Astrocyte (in vitro differentiated cells and primary cell): ENCODE results near the gene COBL. TPM values are rescaled to one million over a fixed set of nuclear protein-coding genes. Genes with fewer than 3 reads are reported as not detected.
A peak's percentile ranks its signal among the peaks of the same experiment; 100 is the strongest.

Experiments
- DNase-seq: peaks from one replicate; pipeline ENCODE4 v3.0.0-alpha.2; 2010; ENCODE audit warnings: low read depth
- FAIRE-seq: peaks from 2 replicates; lab custom pipeline; 2011; peaks lifted over from hg19 to GRCh38; lab: Jason Lieb, UNC
- H2AFZ ChIP-seq: 2 replicates; pipeline ENCODE4 v1.6.0; 2012; ENCODE audit warnings: low read depth, low read length, inconsistent platforms
- H3K27ac ChIP-seq: 2 replicates; pipeline ENCODE4 v1.5.1; 2011; ENCODE audit warnings: low read depth, low read length, inconsistent platforms
- H3K27me3 ChIP-seq: 2 replicates; pipeline ENCODE4 v1.6.0; 2011; ENCODE audit warnings: low read length, inconsistent platforms; ENCODE audit not compliant: insufficient read depth
- H3K36me3 ChIP-seq: 2 replicates; pipeline ENCODE4 v1.5.1; 2011; ENCODE audit warnings: low read length, inconsistent platforms; ENCODE audit not compliant: insufficient read depth
- H3K4me1 ChIP-seq: 2 replicates; pipeline ENCODE4 v1.5.1; 2011; ENCODE audit warnings: low read length, inconsistent platforms; ENCODE audit not compliant: insufficient read depth
- H3K4me2 ChIP-seq: 2 replicates; pipeline ENCODE4 v1.6.0; 2012; ENCODE audit warnings: low read length, inconsistent platforms
- H3K4me3 ChIP-seq: 2 replicates; pipeline ENCODE4 v1.5.1; 2011; ENCODE audit warnings: low read depth, mild to moderate bottlenecking, low read length, inconsistent platforms; ENCODE audit not compliant: insufficient read depth
- H3K79me2 ChIP-seq: 2 replicates; pipeline ENCODE4 v1.6.0; 2012; ENCODE audit warnings: mild to moderate bottlenecking, low read length, inconsistent platforms; ENCODE audit not compliant: insufficient read depth
- H3K9ac ChIP-seq: 2 replicates; pipeline ENCODE4 v1.6.0; 2012; ENCODE audit warnings: mild to moderate bottlenecking, low read length, inconsistent platforms
- H3K9me3 ChIP-seq: 2 replicates; pipeline ENCODE4 v1.5.1; 2012; ENCODE audit warnings: low read depth, mild to moderate bottlenecking, low read length, inconsistent platforms; ENCODE audit not compliant: insufficient read depth
- H4K20me1 ChIP-seq: 2 replicates; pipeline ENCODE4 v1.6.0; 2012; ENCODE audit warnings: low read length, inconsistent platforms; ENCODE audit not compliant: insufficient read depth
- H3K27ac Mint-ChIP-seq: one replicate; pipeline ENCODE4 v1.8.0; 2021; ENCODE audit warnings: mild to moderate bottlenecking, mixed read lengths; ENCODE audit not compliant: unreplicated experiment
- H3K27me3 Mint-ChIP-seq: one replicate; pipeline ENCODE4 v1.8.0; 2021; ENCODE audit warnings: low read depth, mixed read lengths; ENCODE audit not compliant: unreplicated experiment
- H3K36me3 Mint-ChIP-seq: one replicate; pipeline ENCODE4 v1.8.0; 2021; ENCODE audit warnings: low read depth, mixed read lengths; ENCODE audit not compliant: unreplicated experiment
- H3K4me1 Mint-ChIP-seq: one replicate; pipeline ENCODE4 v1.8.0; 2021; ENCODE audit warnings: low read depth, mixed read lengths; ENCODE audit not compliant: unreplicated experiment
- H3K4me3 Mint-ChIP-seq: one replicate; pipeline ENCODE4 v1.8.0; 2021; ENCODE audit warnings: mild to moderate bottlenecking, moderate library complexity, mixed read lengths; ENCODE audit not compliant: unreplicated experiment
- H3K9me3 Mint-ChIP-seq: one replicate; pipeline ENCODE4 v1.8.0; 2021; ENCODE audit warnings: mild to moderate bottlenecking, mixed read lengths; ENCODE audit not compliant: unreplicated experiment
- CTCF ChIP-seq: IDR thresholded peaks from 2 replicates; pipeline ENCODE4 v1.5.1; 2011; ENCODE audit warnings: low read depth, mild to moderate bottlenecking, inconsistent platforms, low read length, moderate library complexity; ENCODE audit not compliant: insufficient read depth
- EZH2 ChIP-seq: IDR thresholded peaks from 2 replicates; pipeline ENCODE4 v1.6.1; 2012; ENCODE audit warnings: mild to moderate bottlenecking, low read length, inconsistent platforms; ENCODE audit not compliant: insufficient read depth
- total RNA-seq: library from RNA; stranded (reverse); gene quantifications from 2 replicates; pipeline ENCODE4 v1.2.1, GENCODE V29; 2021

COBL gene
- total RNA-seq, 1 donor from 2014 or later, result 6.4 TPM

GRCh38 chr7:51289623-51290303 lies 26.8 kb downstream of the COBL start:
- DNase-seq (no peak), FAIRE-seq (no peak)
- H3K4me1 Mint-ChIP-seq, result peaks cover 8% of the 10 kb centered on the region
- H4K20me1 ChIP-seq, result no peaks in the 10 kb centered on the region
- H3K4me2 ChIP-seq, result no peak overlapping the region
- no peak overlapping the region for H2AFZ ChIP-seq
- H3K36me3 Mint-ChIP-seq, result no peaks in the 10 kb centered on the region
- H3K27ac ChIP-seq, result no peak overlapping the region
- H3K4me3 Mint-ChIP-seq, result no peak overlapping the region
- no peaks in the 10 kb centered on the region for H3K9me3 Mint-ChIP-seq
- no peaks in the 10 kb centered on the region for H3K79me2 ChIP-seq
- no peaks in the 10 kb centered on the region for H3K9me3 ChIP-seq
- no peaks in the 10 kb centered on the region for H3K4me1 ChIP-seq
- no peaks in the 10 kb centered on the region for H3K27me3 ChIP-seq
- H3K9ac ChIP-seq, result no peak overlapping the region
- peak overlapping the region; percentile 36 for H3K27ac Mint-ChIP-seq
- no peaks in the 10 kb centered on the region for H3K36me3 ChIP-seq
- TF ChIP-seq EZH2, result no peak
- no peak for TF ChIP-seq CTCF
- H3K4me3 ChIP-seq, result no peak overlapping the region
- H3K27me3 Mint-ChIP-seq, result peaks cover 1% of the 10 kb centered on the region

- Histone ChIP-seq H3K4me2 (no peak overlapping the region), H3K36me3 (no peaks in the 10 kb centered on the region), H3K27me3 (no peaks in the 10 kb centered on the region), H3K9me3 (no peaks in the 10 kb centered on the region), H3K4me3 (no peak overlapping the region), H2AFZ (no peak overlapping the region), H3K9ac (no peak overlapping the region), H3K27ac (no peak overlapping the region), H3K4me1 (no peaks in the 10 kb centered on the region), H3K79me2 (no peaks in the 10 kb centered on the region), H4K20me1 (no peaks in the 10 kb centered on the region)
- peaks cover 8% of the 10 kb centered on the region for H3K4me1 Mint-ChIP-seq
- peak overlapping the region; percentile 36 for H3K27ac Mint-ChIP-seq
- TF ChIP-seq EZH2 (no peak), CTCF (no peak)
- peaks cover 2% of the 10 kb centered on the region for H3K36me3 Mint-ChIP-seq
- H3K9me3 Mint-ChIP-seq, result no peaks in the 10 kb centered on the region
- H3K4me3 Mint-ChIP-seq, result no peak overlapping the region
- DNase-seq (no peak), FAIRE-seq (no peak)
- peaks cover 1% of the 10 kb centered on the region for H3K27me3 Mint-ChIP-seq
Measured at GRCh38 chr7:51288896-51289622, 27.6 kb downstream of the COBL start.

- Histone ChIP-seq H3K4me2 (no peak overlapping the region), H3K27ac (no peak overlapping the region), H3K4me3 (no peak overlapping the region), H3K9ac (no peak overlapping the region), H3K4me1 (no peaks in the 10 kb centered on the region), H3K27me3 (no peaks in the 10 kb centered on the region), H2AFZ (no peak overlapping the region), H3K36me3 (no peaks in the 10 kb centered on the region), H3K9me3 (no peaks in the 10 kb centered on the region), H4K20me1 (no peaks in the 10 kb centered on the region), H3K79me2 (no peaks in the 10 kb centered on the region)
- no peak for DNase-seq
- peaks cover 2% of the 10 kb centered on the region for H3K36me3 Mint-ChIP-seq
- peaks cover 8% of the 10 kb centered on the region for H3K4me1 Mint-ChIP-seq
- peaks cover 1% of the 10 kb centered on the region for H3K27me3 Mint-ChIP-seq
- H3K27ac Mint-ChIP-seq, result no peak overlapping the region
- H3K4me3 Mint-ChIP-seq, result no peak overlapping the region
- TF ChIP-seq EZH2, result no peak
- peaks cover 2% of the 10 kb centered on the region for H3K9me3 Mint-ChIP-seq
- peak; percentile 60 for FAIRE-seq
Measured at GRCh38 chr7:51286401-51286800, 30.2 kb downstream of the COBL start.
